ENCODE data around the gene LDHD.
"Not testable (repeated sequence)": the region's sequence is repeated elsewhere in the genome, so short reads cannot be mapped to it uniquely, and the experiment has no call there.

DNA sequence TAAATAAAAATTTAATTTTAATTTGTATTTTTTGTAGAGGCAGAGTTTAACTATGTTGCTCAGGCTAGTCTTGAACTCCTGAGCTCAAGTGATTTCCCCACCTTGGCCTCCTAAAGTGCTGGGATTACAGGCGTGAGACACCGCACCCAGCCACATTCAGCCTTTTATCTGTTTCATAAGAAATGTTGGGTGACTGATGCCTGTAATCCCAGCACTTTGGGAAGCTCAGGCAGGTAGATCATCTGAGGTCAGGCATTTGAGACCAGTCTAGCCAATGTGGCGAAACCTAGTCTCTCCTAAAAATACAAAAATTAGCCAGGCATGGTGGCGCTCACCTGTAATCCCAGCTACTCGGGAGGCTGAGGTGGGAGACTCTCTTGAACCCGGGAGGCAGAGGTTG lies 25.7 kb downstream of the LDHD start:
- TF ChIP-seq, protein P1, sequence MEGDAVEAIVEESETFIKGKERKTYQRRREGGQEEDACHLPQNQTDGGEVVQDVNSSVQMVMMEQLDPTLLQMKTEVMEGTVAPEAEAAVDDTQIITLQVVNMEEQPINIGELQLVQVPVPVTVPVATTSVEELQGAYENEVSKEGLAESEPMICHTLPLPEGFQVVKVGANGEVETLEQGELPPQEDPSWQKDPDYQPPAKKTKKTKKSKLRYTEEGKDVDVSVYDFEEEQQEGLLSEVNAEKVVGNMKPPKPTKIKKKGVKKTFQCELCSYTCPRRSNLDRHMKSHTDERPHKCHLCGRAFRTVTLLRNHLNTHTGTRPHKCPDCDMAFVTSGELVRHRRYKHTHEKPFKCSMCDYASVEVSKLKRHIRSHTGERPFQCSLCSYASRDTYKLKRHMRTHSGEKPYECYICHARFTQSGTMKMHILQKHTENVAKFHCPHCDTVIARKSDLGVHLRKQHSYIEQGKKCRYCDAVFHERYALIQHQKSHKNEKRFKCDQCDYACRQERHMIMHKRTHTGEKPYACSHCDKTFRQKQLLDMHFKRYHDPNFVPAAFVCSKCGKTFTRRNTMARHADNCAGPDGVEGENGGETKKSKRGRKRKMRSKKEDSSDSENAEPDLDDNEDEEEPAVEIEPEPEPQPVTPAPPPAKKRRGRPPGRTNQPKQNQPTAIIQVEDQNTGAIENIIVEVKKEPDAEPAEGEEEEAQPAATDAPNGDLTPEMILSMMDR (IDR thresholded peaks at IDR 0.05; ENCODE audit: low read length) = not testable (repeated sequence)
- not testable (repeated sequence) for TF ChIP-seq EZH2 (optimal IDR thresholded peaks at IDR 0.05; ENCODE audit: low read depth, low read length); EZH2phosphoT487 (IDR thresholded peaks at IDR 0.05; ENCODE audit: low read length)

All from MM.1S (cell line).